Right atrium auricular region (tissue), 2 donors: ENCODE results near the gene PCLAF. TPM values are rescaled to one million over a fixed set of nuclear protein-coding genes. Genes with fewer than 3 reads are reported as not detected.
A peak's percentile ranks its signal among the peaks of the same experiment; 100 is the strongest.
"Not testable (repeated sequence)": the region's sequence is repeated elsewhere in the genome, so short reads cannot be mapped to it uniquely, and the experiment has no call there.

Experiments used
- DNase-seq: peaks from one replicate; pipeline ENCODE4 v3.0.0-alpha.2; 2019; ENCODE audit warnings: low spot score
- H3K27ac ChIP-seq, 2 donors: fragments of 200-600 bp; sonication (generic); 1 replicate in 1 of 2; 2 replicates in 1 of 2; pipeline ENCODE4 v1.5.1; 2016 to 2019
- H3K27me3 ChIP-seq, 2 donors: fragments of 200-600 bp; sonication (generic); one replicate each; pipeline versions ENCODE4 v1.5.1 to v1.6.0; 2017 to 2019
- H3K36me3 ChIP-seq: fragments of 200-600 bp; sonication (generic); one replicate; pipeline ENCODE4 v1.5.1; 2016
- H3K4me1 ChIP-seq, 2 donors: fragments of 200-600 bp; sonication (generic); one replicate each; pipeline versions ENCODE4 v1.5.1 to v1.6.0; 2017 to 2019
- H3K4me3 ChIP-seq, 2 donors: fragments of 200-600 bp; sonication (generic); 1 replicate in 1 of 2; 2 replicates in 1 of 2; pipeline ENCODE4 v1.5.1; 2017 to 2019; ENCODE audit warnings: mild to moderate bottlenecking in 1 of 2, moderate library complexity in 1 of 2
- H3K9me3 ChIP-seq, 2 donors: fragments of 200-600 bp; sonication (generic); one replicate each; pipeline ENCODE4 v1.5.1; 2019
- CTCF ChIP-seq, 2 donors: fragments of 200-600 bp; sonication (generic); IDR thresholded peaks; one replicate each; pipeline ENCODE4 v1.5.1; 2019; ENCODE audit warnings: antibody characterized with exemption in 2 of 2
- total RNA-seq, 2 donors: library from RNA; depleted of rRNA; stranded (reverse); fragments of >200 nt; gene quantifications; one replicate each; pipeline ENCODE4 v1.1.0, GENCODE V29; 2016

The PCLAF gene
- total RNA-seq, 2 donors from 2014 or later = not detected

- Histone ChIP-seq H3K4me1 (peaks cover 0 to 22% of the 10 kb centered on the region in 2 donors), H3K36me3 (no peaks in the 10 kb centered on the region), H3K9me3 (no peaks in the 10 kb centered on the region), H3K27ac (peak overlapping the region; percentile 74 to 78), H3K4me3 (peak overlapping the region; percentile 86 to 99), H3K27me3 (no peaks in the 10 kb centered on the region)
- no peak for DNase-seq
- TF ChIP-seq CTCF (IDR thresholded peaks at IDR 0.05) = no peak
Measured at GRCh38 chr15:64355348-64355943, 25.8 kb downstream of the PCLAF start.

GRCh38 chr15:64354688-64355344, 26.4 kb downstream of the PCLAF start:
- H3K27ac ChIP-seq = peak overlapping the region in 1 of 2 donors; percentile 78
- no peak for DNase-seq
- no peak for TF ChIP-seq CTCF (IDR thresholded peaks at IDR 0.05)

GRCh38 chr15:64351265-64351664, 30.0 kb downstream of the PCLAF start:
- TF ChIP-seq CTCF (IDR thresholded peaks at IDR 0.05) = no peak
- no peaks in the 10 kb centered on the region for H3K9me3 ChIP-seq
- no peak for DNase-seq
- no peaks in the 10 kb centered on the region for H3K36me3 ChIP-seq
- no peaks in the 10 kb centered on the region for H3K27me3 ChIP-seq
- H3K27ac ChIP-seq = no peak overlapping the region
- H3K4me3 ChIP-seq = no peak overlapping the region
- H3K4me1 ChIP-seq = peaks cover 0 to 14% of the 10 kb centered on the region in 2 donors

More at GRCh38 chr15:64354688-64355344, 26.4 kb downstream of the PCLAF start:
- no peaks in the 10 kb centered on the region for H3K27me3 ChIP-seq
- no peaks in the 10 kb centered on the region for H3K36me3 ChIP-seq
- H3K9me3 ChIP-seq = no peaks in the 10 kb centered on the region
- H3K4me3 ChIP-seq = peak overlapping the region; percentile 86 to 99
- peaks cover 0 to 22% of the 10 kb centered on the region in 2 donors for H3K4me1 ChIP-seq

GRCh38 chr15:64349375-64349774, 31.9 kb downstream of the PCLAF start:
- no peak for TF ChIP-seq CTCF (IDR thresholded peaks at IDR 0.05)
- Histone ChIP-seq H3K27ac (no peak overlapping the region), H3K27me3 (no peaks in the 10 kb centered on the region), H3K4me1 (peaks cover 0 to 5% of the 10 kb centered on the region in 2 donors), H3K36me3 (no peaks in the 10 kb centered on the region), H3K9me3 (no peaks in the 10 kb centered on the region), H3K4me3 (no peak overlapping the region)
- no peak for DNase-seq

- H3K36me3 ChIP-seq = no peaks in the 10 kb centered on the region
- peaks cover 0 to 5% of the 10 kb centered on the region in 2 donors for H3K4me1 ChIP-seq
- no peak overlapping the region for H3K27ac ChIP-seq
- H3K27me3 ChIP-seq = no peaks in the 10 kb centered on the region
- no peak for DNase-seq
- no peak for TF ChIP-seq CTCF (IDR thresholded peaks at IDR 0.05)
- no peaks in the 10 kb centered on the region for H3K9me3 ChIP-seq
- H3K4me3 ChIP-seq = no peak overlapping the region
Measured at GRCh38 chr15:64348455-64348854, 32.8 kb downstream of the PCLAF start.

GRCh38 chr15:64346242-64346641, 35.0 kb downstream of the PCLAF start:
- not testable (repeated sequence) for H3K27me3 ChIP-seq, H3K36me3 ChIP-seq, H3K27ac ChIP-seq, DNase-seq, H3K4me1 ChIP-seq, H3K9me3 ChIP-seq, H3K4me3 ChIP-seq
